Adrenal gland (tissue), 5 donors: ENCODE results near the gene DUOXA1.

ENCODE experiments used
- POLR2A ChIP-seq, 2 donors: fragments of 450-650 bp; IDR thresholded peaks; one replicate each; pipeline ENCODE4 v1.6.1; 2017; ENCODE audit warnings: antibody characterized with exemption in 2 of 2, mild to moderate bottlenecking in 2 of 2, moderate library complexity in 1 of 2
- TF ChIP-seq, protein P1 (sequence below), 6 experiments: fragments of 450-650 bp in 4 of 6; fragments of 200-600 bp in 2 of 6; sonication (generic) in 1 of 6; IDR thresholded peaks; 1 replicate in 5 of 6; 2 replicates in 1 of 6; pipeline versions ENCODE4 v1.5.1 to v1.8.0; 2016 to 2021; ENCODE audit warnings: antibody characterized with exemption in 6 of 6, mild to moderate bottlenecking in 2 of 6, moderate library complexity in 1 of 6
- donor health status: DM: no; HTN: no; CAD: no.

DNA sequence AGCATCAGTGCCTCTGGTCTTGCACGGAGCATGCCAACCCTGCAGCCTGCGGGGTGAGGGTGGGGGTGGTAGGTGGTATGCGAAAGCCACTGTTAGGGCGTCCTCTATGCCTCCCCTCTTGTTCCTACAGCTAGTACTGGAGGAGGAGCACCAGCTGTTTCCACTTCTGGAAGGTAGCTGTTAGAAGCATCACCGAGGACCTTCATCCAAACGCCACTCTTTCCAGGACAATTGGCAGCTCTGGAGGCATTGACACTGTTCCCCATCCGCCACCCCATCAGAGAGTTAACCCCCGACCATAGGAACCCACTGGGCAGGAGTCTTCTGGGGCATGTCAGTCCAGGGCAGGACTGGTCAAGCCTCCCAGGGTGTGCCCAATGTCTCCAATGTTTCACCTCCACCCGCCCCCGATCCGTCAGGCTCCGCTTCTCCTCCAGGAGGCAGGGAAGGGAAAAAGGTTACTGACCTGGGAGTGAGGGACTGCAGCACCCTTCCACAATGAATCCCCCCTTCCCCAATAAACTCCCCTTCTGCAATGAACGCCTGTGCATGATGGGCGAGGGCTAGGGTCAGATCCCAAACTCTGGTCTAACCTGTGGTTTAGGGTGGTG is 16.2 kb downstream of the DUOXA1 start:
- TF ChIP-seq, protein P1, sequence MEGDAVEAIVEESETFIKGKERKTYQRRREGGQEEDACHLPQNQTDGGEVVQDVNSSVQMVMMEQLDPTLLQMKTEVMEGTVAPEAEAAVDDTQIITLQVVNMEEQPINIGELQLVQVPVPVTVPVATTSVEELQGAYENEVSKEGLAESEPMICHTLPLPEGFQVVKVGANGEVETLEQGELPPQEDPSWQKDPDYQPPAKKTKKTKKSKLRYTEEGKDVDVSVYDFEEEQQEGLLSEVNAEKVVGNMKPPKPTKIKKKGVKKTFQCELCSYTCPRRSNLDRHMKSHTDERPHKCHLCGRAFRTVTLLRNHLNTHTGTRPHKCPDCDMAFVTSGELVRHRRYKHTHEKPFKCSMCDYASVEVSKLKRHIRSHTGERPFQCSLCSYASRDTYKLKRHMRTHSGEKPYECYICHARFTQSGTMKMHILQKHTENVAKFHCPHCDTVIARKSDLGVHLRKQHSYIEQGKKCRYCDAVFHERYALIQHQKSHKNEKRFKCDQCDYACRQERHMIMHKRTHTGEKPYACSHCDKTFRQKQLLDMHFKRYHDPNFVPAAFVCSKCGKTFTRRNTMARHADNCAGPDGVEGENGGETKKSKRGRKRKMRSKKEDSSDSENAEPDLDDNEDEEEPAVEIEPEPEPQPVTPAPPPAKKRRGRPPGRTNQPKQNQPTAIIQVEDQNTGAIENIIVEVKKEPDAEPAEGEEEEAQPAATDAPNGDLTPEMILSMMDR (IDR thresholded peaks at IDR 0.05) = no peak
- no peak for TF ChIP-seq POLR2A (IDR thresholded peaks at IDR 0.05)
